ENCODE data around the gene PTTG2. TPM values are rescaled to one million over a fixed set of nuclear protein-coding genes. Genes with fewer than 3 reads are reported as not detected.
"Not testable (repeated sequence)": the region's sequence is repeated elsewhere in the genome, so short reads cannot be mapped to it uniquely, and the experiment has no call there.

Gene PTTG2
- total and polyA plus RNA-seq, 2 donors, result 0.56 to 2.1 TPM

DNA sequence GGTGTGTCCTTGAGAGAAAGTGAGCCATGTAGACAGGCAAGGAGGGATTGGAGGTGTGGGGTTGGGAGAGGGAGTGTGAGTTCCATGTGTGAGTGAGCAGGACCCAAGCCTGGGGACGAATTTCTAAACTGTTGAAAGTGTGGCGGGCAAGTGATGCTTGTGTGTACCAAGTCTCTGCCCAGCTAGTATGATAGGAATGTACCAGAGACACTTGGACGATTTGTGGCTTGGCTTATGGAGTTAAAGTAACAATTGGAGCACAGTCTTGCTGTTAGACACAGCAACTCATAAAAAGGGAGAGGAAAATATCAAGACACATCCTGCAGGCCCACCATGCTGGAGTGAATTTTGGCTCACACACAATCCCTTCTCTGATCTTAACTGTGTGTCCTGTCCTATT lies 8.5 kb downstream of the PTTG2 start:
- H3K4me3 ChIP-seq (ENCODE audit: low read depth, low read length), result no peak overlapping the region
- no peaks in the 10 kb centered on the region for H3K4me1 ChIP-seq (ENCODE audit: insufficient read depth)
- WGBS, result 74% methylated on average over 3 of the region's 3 CpGs
- H3K36me3 ChIP-seq (ENCODE audit: insufficient read depth), result no peaks in the 10 kb centered on the region
- H3K27ac ChIP-seq (ENCODE audit: low read depth), result no peak overlapping the region
- DNase-seq (ENCODE audit: extremely low spot score), result no peak

DNA sequence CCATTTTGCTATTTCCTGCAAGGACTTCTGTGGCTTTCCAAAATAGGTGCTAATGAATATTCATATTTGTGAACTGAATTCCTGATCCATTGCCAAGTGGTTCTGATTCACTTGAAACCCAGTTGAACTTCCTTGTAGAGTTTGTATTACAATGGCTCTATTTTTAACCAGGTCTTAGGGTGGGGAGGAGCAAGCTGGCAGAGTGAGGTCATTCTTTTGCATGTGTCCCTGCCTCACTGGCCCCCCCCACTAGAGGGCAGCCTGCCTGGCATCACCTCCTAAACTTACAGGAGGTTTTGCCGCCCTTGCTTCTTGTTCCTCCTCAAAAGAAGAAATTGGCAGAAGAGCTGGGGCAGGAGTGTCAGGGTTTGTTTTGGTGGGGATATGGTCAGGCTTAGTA lies 10.5 kb downstream of the PTTG2 start:
- DNase-seq (ENCODE audit: extremely low spot score), result no peak
- WGBS, result 57% methylated on average over 1 of the region's 1 CpG
- Histone ChIP-seq H3K4me1 (ENCODE audit: insufficient read depth) (no peaks in the 10 kb centered on the region), H3K27ac (ENCODE audit: low read depth) (no peak overlapping the region), H3K4me3 (ENCODE audit: low read depth, low read length) (no peak overlapping the region), H3K36me3 (ENCODE audit: insufficient read depth) (no peaks in the 10 kb centered on the region)

DNA sequence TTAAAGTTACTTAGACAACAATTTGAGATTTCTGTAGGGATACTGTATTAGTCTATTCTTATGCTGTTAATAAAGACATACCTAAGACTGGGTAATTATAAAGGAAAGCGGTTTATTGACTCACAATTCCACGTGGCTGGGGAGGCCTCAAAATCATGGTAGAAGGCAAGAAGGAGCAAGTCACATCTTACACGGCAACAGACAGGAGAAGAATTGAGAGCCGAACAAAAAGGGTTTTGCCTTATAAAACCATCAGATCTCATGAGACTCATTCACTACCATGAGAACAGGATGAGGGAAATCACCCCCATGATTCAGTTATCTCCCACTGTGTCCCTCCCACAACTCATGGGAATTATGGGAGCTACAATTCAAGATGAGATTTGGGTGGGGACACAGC lies 11.0 kb downstream of the PTTG2 start:
- DNase-seq (ENCODE audit: extremely low spot score), result no peak
- no peaks in the 10 kb centered on the region for H3K4me1 ChIP-seq (ENCODE audit: insufficient read depth)
- 93% methylated on average over 4 of the region's 4 CpGs for WGBS
- no peaks in the 10 kb centered on the region for H3K36me3 ChIP-seq (ENCODE audit: insufficient read depth)
- H3K27ac ChIP-seq (ENCODE audit: low read depth), result no peak overlapping the region
- H3K4me3 ChIP-seq (ENCODE audit: low read depth, low read length), result no peak overlapping the region

DNA sequence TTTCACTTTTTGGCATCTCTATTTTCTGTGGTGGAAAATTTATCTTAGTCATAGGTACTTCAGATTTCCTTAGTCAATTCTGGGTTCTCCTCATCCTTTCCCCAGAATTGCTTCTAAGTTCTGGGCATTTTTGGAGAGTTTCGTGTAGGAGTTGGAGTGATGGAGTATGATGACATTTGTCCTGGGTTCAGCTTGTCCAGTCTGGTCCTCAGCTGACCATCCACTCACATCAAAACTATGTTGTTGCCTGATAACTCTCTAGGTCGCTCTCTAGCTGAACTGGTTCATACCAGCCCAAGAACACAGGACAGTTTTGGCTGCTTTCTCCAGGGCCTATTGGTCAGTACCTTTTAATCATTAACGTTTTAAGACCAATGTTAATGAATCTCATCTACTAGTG lies 13.2 kb downstream of the PTTG2 start:
- 94% methylated on average over 3 of the region's 3 CpGs for WGBS
- no peak overlapping the region for H3K27ac ChIP-seq (ENCODE audit: low read depth)

DNA sequence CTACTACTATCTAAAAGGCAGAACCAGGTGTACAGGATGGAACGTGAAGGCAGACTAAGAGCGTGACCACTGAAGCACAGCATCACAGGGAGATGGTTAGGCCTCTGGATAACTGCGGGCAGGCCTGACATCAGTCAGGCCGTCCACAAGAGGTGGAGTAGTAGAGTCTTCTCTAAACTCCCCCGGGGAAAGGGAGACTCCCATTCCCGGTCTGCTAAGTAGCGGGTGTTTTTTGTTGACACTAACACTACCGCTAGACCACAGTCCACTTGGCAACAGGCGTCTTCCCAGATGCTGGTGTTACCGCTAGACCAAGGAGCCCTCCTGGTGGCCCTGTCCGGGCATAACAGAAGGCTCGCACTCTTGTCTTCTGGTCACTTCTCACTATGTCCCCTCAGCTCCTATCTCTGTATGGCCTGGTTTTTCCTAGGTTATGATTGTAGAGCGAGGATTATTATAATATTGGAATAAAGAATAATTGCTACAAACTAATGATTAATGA lies 15.2 kb downstream of the PTTG2 start:
- not testable (repeated sequence) for DNase-seq (ENCODE audit: extremely low spot score); H3K27ac ChIP-seq (ENCODE audit: low read depth)
- WGBS, result 95% methylated on average over 12 of the region's 13 CpGs

More for the DNA sequence above, 13.2 kb downstream of the PTTG2 start:
- no peaks in the 10 kb centered on the region for H3K36me3 ChIP-seq (ENCODE audit: insufficient read depth)
- no peak overlapping the region for H3K4me3 ChIP-seq (ENCODE audit: low read depth, low read length)
- DNase-seq (ENCODE audit: extremely low spot score), result no peak
- no peaks in the 10 kb centered on the region for H3K4me1 ChIP-seq (ENCODE audit: insufficient read depth)

DNA sequence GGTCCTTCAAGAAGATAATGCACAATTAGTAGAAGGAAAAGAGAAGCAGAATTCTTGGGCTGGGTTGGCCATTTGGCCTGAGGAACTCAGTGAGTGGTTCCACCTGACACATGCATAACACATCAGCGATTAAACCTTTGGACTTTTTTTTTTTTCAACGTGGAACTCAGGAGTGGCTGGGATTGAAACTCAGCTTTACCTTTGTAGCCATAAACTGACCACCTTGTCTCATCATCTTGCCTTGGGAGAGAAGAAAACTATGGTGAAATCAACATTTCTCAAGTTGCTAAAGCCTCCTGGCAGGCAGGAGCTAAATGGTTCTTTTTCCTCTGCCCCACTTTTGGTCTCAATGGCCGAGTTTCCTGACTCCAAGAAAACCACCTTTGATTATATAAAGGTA lies 16.3 kb downstream of the PTTG2 start:
- Histone ChIP-seq H3K27ac (ENCODE audit: low read depth) (peak overlapping the region; percentile 84), H3K4me1 (ENCODE audit: insufficient read depth) (no peaks in the 10 kb centered on the region), H3K4me3 (ENCODE audit: low read depth, low read length) (peak overlapping the region; percentile 92), H3K36me3 (ENCODE audit: insufficient read depth) (no peaks in the 10 kb centered on the region)
- no peak for DNase-seq (ENCODE audit: extremely low spot score)
- WGBS, result 43% methylated on average over 3 of the region's 3 CpGs

More for the DNA sequence above, 15.2 kb downstream of the PTTG2 start:
- not testable (repeated sequence) for H3K36me3 ChIP-seq (ENCODE audit: insufficient read depth); H3K4me1 ChIP-seq (ENCODE audit: insufficient read depth); H3K4me3 ChIP-seq (ENCODE audit: low read depth, low read length)

DNA sequence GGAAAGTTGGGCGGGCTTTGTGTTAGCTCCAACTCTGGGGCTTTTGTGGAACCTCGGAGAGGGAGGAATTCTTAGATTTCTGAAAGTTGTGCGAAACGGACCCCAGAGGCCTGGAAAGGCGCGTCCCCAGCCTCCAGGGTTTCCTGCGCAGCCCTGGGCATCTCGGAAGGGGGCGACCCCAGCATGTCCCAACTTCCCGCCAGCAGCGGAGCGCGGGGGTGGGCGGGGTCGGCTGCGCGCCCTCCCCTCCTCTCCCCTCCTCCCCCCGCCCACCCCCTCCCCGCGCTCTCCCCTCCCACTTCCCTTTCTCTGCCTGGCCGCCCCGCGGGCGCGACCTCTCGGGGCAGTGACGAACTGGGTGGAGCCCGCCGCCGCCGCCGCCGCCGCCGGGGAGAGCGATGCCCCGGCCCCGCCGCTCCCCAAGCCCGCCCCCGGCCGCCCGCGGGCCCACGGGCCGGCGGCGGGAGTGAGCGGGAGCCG lies 16.8 kb downstream of the PTTG2 start:
- Histone ChIP-seq H3K36me3 (ENCODE audit: insufficient read depth) (no peaks in the 10 kb centered on the region), H3K4me3 (ENCODE audit: low read depth, low read length) (peak overlapping the region; percentile 92), H3K27ac (ENCODE audit: low read depth) (peak overlapping the region; percentile 90), H3K4me1 (ENCODE audit: insufficient read depth) (no peaks in the 10 kb centered on the region)
- DNase-seq (ENCODE audit: extremely low spot score), result no peak
- WGBS, result 1% methylated on average over 46 of the region's 50 CpGs

DNA sequence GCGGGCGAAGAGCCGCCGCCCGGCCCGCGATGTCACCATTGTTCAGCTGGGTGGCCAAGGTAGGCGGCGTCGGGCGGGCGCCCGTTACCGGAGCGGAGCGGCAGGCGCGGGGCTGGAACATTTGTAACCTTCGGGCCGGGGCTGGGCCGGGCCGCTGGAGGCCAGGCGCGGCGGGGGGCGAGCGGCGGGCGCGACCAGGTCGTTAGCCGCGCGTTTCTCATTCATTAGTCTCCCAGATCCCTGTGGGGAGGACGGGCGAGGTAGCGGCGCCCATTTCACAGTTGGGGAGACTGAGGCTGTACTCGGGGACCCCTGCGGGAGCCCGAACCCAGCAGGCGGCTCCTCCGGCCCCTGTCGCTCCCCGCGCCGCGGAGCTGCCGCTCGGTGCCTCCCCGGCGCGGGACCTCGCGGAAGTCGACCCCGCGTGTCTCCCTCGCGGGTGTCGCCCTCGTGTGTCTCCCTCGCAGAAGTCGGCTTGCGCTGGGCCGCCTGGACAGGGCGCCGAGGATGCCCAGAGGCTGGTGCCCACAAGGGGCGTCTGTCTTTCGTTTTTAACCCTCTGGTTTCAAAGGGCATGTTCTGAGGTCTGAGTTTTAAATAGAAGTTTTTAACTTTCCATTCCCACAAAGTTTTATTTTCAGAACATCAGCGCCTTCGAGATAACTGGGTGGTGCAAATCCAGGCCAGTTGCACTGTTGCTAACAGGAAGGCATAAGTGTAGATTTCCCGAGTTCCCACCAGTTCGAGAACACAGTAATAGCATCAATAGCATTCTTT lies 17.5 kb downstream of the PTTG2 start:
- Histone ChIP-seq H3K36me3 (ENCODE audit: insufficient read depth) (no peaks in the 10 kb centered on the region), H3K27ac (ENCODE audit: low read depth) (peak overlapping the region; percentile 90), H3K4me1 (ENCODE audit: insufficient read depth) (no peaks in the 10 kb centered on the region), H3K4me3 (ENCODE audit: low read depth, low read length) (peak overlapping the region; percentile 92)
- no peak for DNase-seq (ENCODE audit: extremely low spot score)
- WGBS, result under 1% methylated on average over 74 of the region's 74 CpGs

DNA sequence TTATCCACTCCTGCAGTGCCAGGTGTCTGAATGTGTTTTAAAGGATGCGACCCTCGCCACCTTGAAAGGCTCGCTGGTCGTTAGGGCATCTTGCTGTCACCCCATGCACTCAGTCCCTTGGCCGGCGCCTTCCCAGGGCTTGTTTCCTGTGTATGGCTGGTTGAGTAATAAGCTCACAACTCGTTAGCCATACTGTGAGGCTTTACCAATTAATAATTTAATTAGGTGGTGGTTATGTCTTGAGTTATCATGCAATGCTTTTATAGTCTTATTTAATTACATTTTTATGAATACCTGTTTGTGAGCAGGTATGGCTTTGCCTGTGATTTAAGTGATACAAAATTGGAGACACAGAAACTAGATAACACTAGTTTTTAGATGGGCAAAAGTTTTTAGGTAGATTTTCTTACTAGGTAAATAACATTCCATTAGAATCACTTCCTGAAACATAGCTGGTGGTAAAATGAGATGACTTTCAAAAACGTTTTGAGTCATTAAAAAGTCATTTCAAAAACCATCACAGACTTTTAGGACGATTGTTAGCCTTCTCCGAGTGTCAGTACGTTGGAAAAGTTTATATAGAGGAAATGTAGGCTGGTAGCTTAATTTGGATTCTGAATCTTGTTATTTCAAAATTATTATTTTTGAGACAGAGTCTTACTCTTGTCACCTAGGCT lies 18.2 kb downstream of the PTTG2 start:
- WGBS, result 36% methylated on average over 11 of the region's 11 CpGs
- no peak for DNase-seq (ENCODE audit: extremely low spot score)
- Histone ChIP-seq H3K4me1 (ENCODE audit: insufficient read depth) (no peaks in the 10 kb centered on the region), H3K36me3 (ENCODE audit: insufficient read depth) (no peaks in the 10 kb centered on the region), H3K4me3 (ENCODE audit: low read depth, low read length) (peak overlapping the region; percentile 92), H3K27ac (ENCODE audit: low read depth) (no peak overlapping the region)

DNA sequence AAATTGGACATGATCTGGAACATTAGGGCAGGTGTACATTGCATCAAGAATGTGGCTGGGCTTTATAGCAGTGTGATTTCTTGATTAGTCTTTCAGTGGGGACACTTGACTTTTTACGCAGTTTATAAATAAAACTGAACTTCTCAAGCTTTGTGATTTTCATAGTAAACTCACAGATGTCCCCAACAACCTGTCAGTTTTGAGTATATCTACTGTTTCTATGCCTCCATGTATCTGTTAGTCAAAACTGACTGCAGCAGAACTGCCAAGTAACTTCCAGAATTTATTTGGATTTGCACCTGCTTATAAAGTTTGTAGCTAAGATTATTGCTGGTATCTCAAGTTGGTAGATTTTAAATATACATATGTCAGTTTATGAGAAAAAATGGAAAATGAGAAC lies 20.0 kb downstream of the PTTG2 start:
- Histone ChIP-seq H3K36me3 (ENCODE audit: insufficient read depth) (no peaks in the 10 kb centered on the region), H3K4me1 (ENCODE audit: insufficient read depth) (no peaks in the 10 kb centered on the region), H3K4me3 (ENCODE audit: low read depth, low read length) (no peak overlapping the region), H3K27ac (ENCODE audit: low read depth) (no peak overlapping the region)
- no peak for DNase-seq (ENCODE audit: extremely low spot score)
- 80% methylated on average over 1 of the region's 1 CpG for WGBS

DNA sequence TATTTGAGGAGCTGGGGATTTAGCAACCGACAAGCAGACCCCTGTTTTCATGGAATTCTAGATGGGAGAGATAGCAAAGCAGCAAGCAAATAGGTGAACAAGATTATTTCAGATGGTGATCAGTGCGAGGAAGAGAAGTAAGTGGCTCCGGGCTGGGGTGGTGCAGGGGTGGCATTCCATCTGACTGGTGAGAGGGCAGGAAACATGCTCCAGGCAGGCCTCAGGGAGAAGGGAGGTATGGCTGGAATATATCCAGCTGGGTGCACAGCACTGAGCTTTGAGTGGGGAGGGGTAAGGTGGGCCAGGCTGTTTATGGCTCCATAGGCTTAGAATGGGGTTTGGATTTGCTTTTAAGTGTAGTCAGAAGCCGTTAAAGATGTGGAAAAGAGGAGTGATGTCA lies 21.2 kb downstream of the PTTG2 start:
- WGBS, result 59% methylated on average over 4 of the region's 4 CpGs
- no peak for DNase-seq (ENCODE audit: extremely low spot score)
- no peak overlapping the region for H3K27ac ChIP-seq (ENCODE audit: low read depth)
- no peaks in the 10 kb centered on the region for H3K4me1 ChIP-seq (ENCODE audit: insufficient read depth)
- H3K4me3 ChIP-seq (ENCODE audit: low read depth, low read length), result no peak overlapping the region
- H3K36me3 ChIP-seq (ENCODE audit: insufficient read depth), result no peaks in the 10 kb centered on the region

DNA sequence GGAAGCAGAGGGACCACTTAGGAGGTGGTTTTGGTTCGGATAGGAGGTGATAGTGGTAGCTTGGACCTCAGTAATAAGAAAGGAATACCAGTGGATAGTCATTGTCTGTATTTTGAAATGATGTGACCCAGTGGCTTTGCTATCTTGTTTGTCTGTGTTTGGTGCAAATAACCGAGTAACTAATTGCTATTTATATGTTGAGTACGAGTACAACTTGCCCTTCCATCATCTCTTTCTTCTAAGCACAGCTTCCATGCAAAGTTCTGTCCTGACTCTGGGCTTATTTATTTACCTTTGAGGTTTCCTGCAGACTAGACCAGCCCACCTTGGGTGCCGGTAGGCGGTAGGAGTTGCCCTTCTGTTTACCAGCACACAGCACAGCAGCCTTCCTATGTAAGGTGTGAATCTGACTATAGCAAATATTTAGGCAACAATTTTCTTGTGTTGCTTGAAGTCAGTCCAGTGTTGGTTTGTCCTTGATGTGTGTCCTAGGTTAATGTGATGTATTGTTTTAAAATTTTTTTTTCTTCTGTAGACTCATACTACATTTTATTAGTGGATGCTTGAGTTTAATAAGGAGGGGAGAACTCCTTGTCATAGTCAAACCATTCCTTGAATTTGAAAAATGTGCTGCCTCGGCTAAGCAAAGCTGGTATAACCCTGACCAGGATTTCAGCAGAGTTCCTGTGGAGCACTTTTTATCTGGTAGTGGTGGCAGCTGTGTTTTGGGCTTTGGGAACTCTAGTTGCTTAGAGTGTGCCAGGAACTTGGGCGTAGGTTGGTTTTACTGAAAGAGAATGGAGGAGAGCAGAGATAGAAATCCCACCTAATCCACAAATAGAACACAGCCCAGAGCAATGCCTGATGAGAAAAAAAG lies 21.9 kb downstream of the PTTG2 start:
- DNase-seq (ENCODE audit: extremely low spot score), result no peak
- WGBS, result 60% methylated on average over 7 of the region's 7 CpGs

DNA sequence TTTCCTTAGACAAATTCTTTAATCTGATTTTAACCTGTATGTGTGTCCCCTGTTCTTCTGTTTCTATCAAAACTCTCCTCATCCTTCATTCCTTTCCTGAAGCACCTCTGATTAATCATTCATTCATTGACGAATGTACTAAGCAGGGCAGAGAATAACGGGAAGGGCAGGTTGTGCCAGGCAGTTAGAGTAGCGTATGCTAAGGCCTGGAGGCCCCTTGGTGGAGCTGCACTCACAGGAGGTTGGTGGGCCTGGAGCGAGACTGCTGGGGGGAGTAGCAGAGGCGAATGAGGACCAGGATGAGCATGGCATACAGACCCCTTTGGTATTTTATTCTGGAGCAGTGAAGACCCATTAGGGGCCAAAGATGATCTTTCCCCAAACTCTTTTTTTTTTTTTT lies 22.5 kb downstream of the PTTG2 start:
- DNase-seq (ENCODE audit: extremely low spot score), result no peak
- no peaks in the 10 kb centered on the region for H3K36me3 ChIP-seq (ENCODE audit: insufficient read depth)
- no peak overlapping the region for H3K4me3 ChIP-seq (ENCODE audit: low read depth, low read length)
- H3K4me1 ChIP-seq (ENCODE audit: insufficient read depth), result no peaks in the 10 kb centered on the region
- H3K27ac ChIP-seq (ENCODE audit: low read depth), result no peak overlapping the region
- 72% methylated on average over 5 of the region's 5 CpGs for WGBS

More for the DNA sequence above, 21.9 kb downstream of the PTTG2 start:
- no peaks in the 10 kb centered on the region for H3K36me3 ChIP-seq (ENCODE audit: insufficient read depth)
- H3K27ac ChIP-seq (ENCODE audit: low read depth), result no peak overlapping the region
- H3K4me3 ChIP-seq (ENCODE audit: low read depth, low read length), result no peak overlapping the region
- no peaks in the 10 kb centered on the region for H3K4me1 ChIP-seq (ENCODE audit: insufficient read depth)
